GM18858 (cell line): Measurements from ENCODE around the gene ADAMTS4.

ENCODE experiments used
- ATAC-seq: cut with Tn5 transposase; IDR thresholded peaks from one replicate; pipeline ENCODE4 v1.9.1; 2021; ENCODE audit not compliant: unreplicated experiment

Gene ADAMTS4

GRCh38 chr1:161196521-161197451 is 2.1 kb downstream of the ADAMTS4 start:
- ATAC-seq: no peak

- no peak for ATAC-seq
Observed at GRCh38 chr1:161196111-161196510, 2.7 kb downstream of the ADAMTS4 start.

GRCh38 chr1:161195171-161195570 is 3.7 kb downstream of the ADAMTS4 start:
- no peak for ATAC-seq

- no peak for ATAC-seq
Observed at GRCh38 chr1:161193561-161194235, 5.2 kb downstream of the ADAMTS4 start.

GRCh38 chr1:161192476-161193465 is 6.1 kb downstream of the ADAMTS4 start:
- ATAC-seq: no peak

GRCh38 chr1:161191971-161192370 is 6.9 kb downstream of the ADAMTS4 start:
- no peak for ATAC-seq

- no peak for ATAC-seq
Observed at GRCh38 chr1:161190962-161191521, 7.8 kb downstream of the ADAMTS4 start.

- ATAC-seq: no peak
Observed at GRCh38 chr1:161189036-161189435, 9.8 kb downstream of the ADAMTS4 start.

- no peak for ATAC-seq
Observed at GRCh38 chr1:161188381-161188780, 10.5 kb downstream of the ADAMTS4 start.

GRCh38 chr1:161187311-161187710 is 11.5 kb downstream of the ADAMTS4 start:
- no peak for ATAC-seq

GRCh38 chr1:161185732-161186311 is 13.0 kb downstream of the ADAMTS4 start:
- no peak for ATAC-seq

GRCh38 chr1:161185282-161185682 is 13.6 kb downstream of the ADAMTS4 start:
- peak; percentile 46 for ATAC-seq

- ATAC-seq: peak; percentile 42
Observed at GRCh38 chr1:161182214-161182613, 16.6 kb downstream of the ADAMTS4 start.

- ATAC-seq: no peak
Observed at GRCh38 chr1:161180639-161181038, 18.2 kb downstream of the ADAMTS4 start.

GRCh38 chr1:161179698-161180097 is 19.2 kb downstream of the ADAMTS4 start:
- no peak for ATAC-seq

GRCh38 chr1:161177936-161178244 is 21.0 kb downstream of the ADAMTS4 start:
- no peak for ATAC-seq

- peak; percentile 36 for ATAC-seq
Observed at GRCh38 chr1:161177112-161177935, 21.5 kb downstream of the ADAMTS4 start, which contains the start of gene B4GALT3. Gene B4GALT3 (minus strand): TSS chr1:161177507. CDS start chr1:161176060, 1,447 bp downstream.

GRCh38 chr1:161176468-161177111 is 22.3 kb downstream of the ADAMTS4 start:
- ATAC-seq: no peak
